ENCODE measurements around the gene PFKFB4. TPM values are rescaled to one million over a fixed set of nuclear protein-coding genes. Genes with fewer than 3 reads are reported as not detected.
"Not testable (repeated sequence)": the region's sequence is repeated elsewhere in the genome, so short reads cannot be mapped to it uniquely, and the experiment has no call there.

The PFKFB4 gene
- total RNA-seq, 1 donor from 2014 or later: 22.0 TPM

DNA sequence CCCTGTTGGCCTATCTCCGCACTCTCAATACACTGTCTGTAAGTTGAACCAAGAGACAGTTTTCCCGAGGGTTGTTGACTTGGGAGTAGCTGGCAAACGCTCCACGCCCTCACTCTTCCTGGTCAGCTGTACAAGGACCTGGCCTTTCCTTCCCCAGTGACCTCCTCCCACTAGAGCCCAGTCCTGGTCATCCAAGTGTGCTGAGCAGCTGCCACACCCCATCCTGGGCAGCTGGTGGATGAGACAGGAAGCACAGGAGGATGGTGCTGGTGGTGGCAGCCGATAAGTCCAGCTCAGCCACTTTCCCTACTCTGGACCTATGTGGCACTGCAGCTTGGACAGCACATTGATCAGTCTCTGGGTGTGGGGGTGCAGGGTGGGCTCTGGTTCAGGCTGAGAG lies 19.8 kb downstream of the PFKFB4 start:
- FAIRE-seq: no peak

DNA sequence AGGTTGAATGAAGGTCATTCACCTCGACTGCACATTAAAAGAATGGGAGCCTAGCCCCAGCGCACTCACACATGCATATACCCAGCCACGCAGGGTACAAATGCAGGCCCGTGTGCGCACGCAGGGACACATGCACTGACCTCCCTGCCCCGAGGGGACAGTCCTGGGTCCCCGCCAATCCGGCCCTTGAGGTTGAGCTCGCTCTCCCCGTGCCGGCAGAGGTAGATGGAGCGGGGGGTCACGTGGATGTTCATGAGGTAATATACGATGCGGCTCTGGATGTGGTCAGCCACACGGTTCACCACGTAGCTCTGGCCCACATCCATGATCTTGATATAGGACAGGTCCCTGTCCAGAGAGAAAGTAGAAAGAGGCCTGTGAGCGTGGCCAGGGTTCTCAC lies 20.5 kb downstream of the PFKFB4 start:
- DNase-seq (ENCODE audit: low spot score in 2 of 2) (no peak), FAIRE-seq (no peak)

More for the DNA sequence above, 19.8 kb downstream of the PFKFB4 start:
- DNase-seq (ENCODE audit: low spot score in 2 of 2): no peak

DNA sequence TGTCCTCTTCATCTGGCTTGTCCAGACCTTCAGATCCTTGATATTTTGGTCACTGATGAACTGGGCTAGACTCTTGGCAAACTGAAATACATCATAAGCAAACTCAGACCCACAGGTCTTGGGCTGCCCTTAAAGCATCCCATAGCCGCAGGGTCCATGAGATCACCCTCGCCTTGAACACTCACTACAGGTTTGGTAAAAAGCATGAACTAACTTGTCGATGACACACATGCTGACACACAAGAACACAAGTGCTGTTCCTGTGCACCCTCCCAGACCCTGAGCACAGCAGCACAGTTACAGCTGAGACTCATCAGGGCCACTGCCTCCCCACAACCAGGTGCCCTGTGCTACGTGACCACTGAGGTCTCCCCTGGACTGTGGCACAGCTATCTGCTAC lies 21.0 kb downstream of the PFKFB4 start:
- no peak for FAIRE-seq

DNA sequence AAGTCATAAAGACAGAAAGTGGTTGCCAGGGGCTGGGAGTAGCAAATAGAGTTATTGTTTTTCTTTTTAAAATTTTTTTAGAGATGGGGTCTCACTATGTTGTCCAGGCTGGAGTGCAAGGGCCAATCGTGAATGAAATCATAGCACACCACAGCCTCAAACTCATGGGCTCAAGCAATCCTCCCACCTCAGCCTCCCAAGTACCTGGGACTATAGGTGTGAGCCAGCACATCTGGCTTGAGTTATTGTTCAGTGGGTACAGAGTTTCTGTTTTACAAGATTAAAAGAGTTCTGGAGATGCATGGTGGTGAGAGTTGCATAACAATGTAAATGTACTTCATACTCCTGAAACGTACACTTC lies 23.6 kb downstream of the PFKFB4 start:
- DNase-seq (ENCODE audit: low spot score in 2 of 2) (no peak), FAIRE-seq (no peak)

More for the DNA sequence above, 21.0 kb downstream of the PFKFB4 start:
- no peak for DNase-seq (ENCODE audit: low spot score in 2 of 2)

DNA sequence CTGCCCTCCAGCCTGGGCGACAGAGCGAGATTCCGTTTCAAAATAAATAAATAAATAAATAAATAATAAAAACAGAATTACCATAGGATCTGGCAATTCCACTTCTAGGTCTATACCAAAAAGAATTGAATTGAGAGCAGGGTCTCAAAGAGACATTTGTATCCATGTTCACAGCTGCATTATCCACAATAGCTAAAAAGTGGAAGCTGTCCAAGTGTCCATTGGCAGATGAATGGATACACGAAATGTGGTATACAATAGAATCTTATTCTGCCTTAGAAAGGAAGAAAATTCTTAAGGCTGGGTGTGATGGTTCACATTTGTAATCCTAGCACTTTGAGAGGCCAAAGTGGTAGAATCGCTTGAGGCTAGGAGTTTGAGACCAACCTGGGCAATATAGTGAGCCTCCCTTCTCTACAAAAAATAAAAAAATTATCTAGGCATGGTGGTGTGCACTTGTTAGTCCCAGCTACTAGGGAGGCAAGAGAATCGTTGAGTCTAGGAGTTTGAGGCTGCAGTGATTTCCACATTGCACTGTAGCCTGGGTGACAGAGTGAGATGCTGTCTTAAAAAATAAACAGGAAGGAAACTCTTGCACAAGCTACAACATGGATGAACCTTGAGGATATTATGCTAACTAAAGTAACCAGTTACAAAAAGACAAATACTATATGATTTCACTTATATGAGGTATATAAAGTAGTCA lies 24.2 kb downstream of the PFKFB4 start:
- FAIRE-seq (peak; percentile 94), DNase-seq (ENCODE audit: low spot score in 2 of 2) (peak in 1 of 2 donors; percentile 32)

DNA sequence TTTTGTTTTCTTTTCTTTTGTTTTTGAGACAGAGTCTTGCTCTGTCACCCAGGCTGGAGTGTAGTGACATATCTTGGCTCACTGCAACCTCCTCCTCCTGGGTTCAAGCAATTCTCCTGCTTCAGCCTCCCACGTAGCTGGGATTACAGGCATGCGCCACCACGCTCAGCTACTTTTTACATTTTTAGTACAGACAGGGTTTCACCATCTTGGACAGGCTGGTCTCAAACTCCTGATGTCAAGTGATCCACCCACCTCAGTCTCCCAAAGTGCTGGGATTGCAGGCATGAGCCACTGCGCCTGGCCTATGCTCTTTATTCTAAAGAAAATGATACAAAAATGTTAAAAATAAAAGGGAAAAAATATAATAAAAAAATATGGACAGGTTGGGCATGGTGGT lies 25.9 kb downstream of the PFKFB4 start:
- not testable (repeated sequence) for DNase-seq (ENCODE audit: low spot score in 2 of 2); FAIRE-seq

DNA sequence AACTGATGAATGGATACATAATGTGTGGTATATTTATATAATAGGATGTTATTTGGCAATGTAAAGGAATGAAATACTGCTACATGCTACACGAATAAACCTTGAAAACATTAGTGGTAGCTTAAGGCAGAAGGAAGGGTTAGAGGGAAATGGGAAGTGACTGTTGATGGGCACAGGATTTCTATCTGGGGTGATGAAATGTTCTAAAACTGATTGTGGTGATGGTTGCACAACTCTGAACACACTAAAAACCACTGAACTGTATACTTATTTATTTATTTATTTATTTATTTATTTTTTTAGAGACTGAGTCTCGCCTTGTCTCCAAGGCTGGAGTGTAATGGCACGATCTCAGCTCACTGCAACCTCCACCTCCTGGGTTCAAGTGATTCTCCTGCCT lies 27.8 kb downstream of the PFKFB4 start:
- FAIRE-seq (no peak), DNase-seq (ENCODE audit: low spot score in 2 of 2) (no peak)

DNA sequence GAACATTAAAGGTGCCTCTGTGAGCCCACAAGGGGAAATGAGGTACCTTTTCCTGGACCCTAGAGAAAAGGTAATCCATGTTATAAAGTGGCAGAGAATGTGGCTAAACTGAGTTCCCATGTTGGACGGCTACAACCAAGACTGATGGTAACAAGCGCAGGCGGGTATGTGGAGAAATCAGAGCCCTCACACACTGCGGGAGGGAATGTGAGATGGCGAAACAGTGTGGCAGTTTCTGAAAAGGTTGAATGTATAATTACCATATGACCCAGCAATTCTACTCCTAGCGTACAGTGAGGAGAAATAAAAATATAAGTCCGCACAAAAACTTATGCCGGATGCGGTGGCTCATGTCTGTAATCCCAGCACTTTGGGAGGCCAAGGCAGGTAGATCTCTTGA lies 28.6 kb downstream of the PFKFB4 start:
- DNase-seq (ENCODE audit: low spot score in 2 of 2): no peak
- no peak for FAIRE-seq

DNA sequence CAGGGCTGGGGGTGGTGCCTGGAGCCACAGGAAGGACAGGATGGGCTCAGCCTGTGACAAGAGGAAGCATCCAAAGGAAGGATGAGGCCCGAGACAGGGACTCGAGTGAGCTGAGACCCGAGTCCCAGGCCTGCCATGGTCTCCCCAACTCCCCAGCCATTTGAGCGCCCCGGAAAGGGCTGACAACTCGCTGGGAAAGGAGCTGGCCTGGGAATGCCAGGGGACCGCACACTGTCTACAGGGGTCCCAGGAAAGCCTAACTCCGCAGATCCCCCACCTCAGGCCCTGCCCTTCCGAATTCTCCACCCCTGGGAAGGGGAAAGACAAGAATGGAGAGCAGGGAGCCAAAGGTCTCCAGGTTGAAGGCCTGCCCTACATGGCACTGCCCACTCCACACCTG lies 31.6 kb downstream of the PFKFB4 start:
- DNase-seq (ENCODE audit: low spot score in 2 of 2) (no peak), FAIRE-seq (no peak)

DNA sequence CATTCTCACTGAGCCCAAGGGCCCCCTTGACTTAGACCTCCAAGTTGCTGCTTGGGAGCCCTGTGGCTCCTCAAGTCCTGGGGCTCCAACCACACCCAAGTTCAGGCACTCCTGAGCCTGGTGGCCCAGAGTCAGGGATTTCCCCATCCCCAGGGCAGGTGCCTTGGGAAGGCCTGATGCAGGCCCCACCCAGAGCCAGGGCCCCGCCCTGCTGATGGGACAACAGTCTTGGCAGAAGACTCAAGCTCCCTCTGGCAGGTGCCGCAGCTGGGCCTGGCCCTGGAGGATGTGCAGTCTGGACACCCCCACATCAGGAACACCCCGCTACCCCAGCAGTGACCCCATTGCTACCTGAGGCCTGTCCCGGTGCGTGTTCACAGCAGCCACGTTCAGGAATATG lies 35.0 kb downstream of the PFKFB4 start:
- DNase-seq (ENCODE audit: low spot score in 2 of 2): no peak
- no peak for FAIRE-seq

DNA sequence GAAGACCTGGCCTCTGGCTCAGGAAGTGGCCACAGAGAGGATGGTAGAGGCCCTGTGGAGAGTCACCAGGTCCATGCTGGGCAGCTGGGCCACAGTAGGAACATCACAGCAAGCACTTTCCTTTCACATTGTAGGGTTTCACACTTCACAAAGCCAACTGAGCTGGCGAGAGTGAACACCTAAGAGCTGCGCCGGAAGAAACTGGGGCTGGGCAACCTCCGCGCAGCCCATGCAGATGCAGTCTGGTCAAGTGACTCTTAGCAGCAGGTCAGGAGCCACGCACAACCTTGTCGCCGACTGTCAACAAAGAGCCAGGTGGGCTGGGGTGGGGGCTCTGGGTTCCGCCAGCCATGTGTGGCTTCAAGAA lies 37.3 kb downstream of the PFKFB4 start:
- DNase-seq (ENCODE audit: low spot score in 2 of 2) (no peak), FAIRE-seq (no peak)

DNA sequence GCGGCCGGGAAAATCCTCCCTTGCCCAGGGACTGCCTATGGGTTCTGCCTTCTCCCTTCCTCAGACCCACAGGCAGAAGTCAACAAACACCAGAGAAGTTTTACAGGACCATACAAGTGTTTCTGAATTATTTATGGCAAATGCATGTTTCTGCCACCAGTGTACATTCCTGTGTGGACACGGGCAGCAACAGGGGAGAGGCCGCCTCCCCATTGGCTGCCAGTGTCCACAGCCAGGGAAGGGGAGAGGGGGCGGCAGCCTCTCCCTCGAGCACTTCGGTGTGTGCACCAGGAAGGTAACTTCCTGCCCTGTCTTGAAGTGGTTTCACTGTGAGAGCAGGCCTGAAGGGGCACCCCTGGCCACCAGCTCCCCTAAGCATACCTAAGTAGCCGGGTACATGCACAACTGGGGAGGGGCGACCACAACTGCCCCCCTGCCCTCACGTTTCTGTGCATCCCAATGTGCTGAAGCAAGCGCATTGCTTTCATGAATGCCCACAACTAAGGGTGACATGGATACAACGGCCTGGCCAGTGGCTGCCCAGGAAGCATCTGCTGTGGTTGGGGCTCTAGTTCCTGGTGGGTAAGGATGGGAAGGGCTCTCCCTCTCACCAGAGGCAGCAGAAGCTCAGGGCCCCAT lies 37.8 kb downstream of the PFKFB4 start:
- FAIRE-seq (no peak), DNase-seq (ENCODE audit: low spot score in 2 of 2) (no peak)

DNA sequence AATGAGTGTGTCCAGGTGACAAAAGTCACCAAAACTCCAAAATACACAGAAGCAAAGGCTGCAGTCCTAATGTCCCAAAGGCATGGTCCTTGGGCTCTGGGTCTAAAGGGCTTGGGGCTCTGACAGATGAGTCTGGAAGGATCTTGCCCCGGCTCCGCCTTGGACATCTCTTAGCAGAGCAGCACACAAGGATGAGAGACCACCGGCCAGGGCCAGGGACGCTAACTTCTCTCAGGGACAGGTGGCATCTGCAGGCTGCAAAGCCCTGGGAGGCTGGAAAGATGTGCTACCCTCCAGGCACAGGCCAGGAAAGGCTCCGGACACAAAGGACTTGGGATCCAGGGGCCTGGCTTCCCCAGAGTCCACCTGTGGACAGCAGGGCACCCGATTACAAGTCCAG lies 38.5 kb downstream of the PFKFB4 start:
- DNase-seq (ENCODE audit: low spot score in 2 of 2) (no peak), FAIRE-seq (no peak)

DNA sequence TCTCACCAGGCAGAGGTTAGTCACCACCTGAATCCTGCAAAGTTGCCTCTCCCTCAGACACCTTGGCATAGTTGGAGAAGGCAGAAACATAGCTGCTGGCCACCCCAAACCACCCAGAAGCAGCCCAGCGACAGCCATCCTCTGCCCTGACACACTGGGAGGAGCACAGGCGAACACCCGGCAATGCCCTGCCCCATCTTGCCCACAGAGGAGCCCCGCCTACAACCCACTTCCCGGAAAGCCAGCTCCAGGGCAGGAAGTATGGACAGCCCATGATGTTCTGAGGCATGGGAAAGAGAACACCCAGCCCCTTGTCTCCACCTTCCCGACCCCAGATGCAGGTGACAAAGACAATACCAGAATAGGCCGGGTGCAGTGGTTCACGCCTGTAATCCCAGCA lies 40.0 kb downstream of the PFKFB4 start:
- FAIRE-seq: no peak
- no peak for DNase-seq (ENCODE audit: low spot score in 2 of 2)

DNA sequence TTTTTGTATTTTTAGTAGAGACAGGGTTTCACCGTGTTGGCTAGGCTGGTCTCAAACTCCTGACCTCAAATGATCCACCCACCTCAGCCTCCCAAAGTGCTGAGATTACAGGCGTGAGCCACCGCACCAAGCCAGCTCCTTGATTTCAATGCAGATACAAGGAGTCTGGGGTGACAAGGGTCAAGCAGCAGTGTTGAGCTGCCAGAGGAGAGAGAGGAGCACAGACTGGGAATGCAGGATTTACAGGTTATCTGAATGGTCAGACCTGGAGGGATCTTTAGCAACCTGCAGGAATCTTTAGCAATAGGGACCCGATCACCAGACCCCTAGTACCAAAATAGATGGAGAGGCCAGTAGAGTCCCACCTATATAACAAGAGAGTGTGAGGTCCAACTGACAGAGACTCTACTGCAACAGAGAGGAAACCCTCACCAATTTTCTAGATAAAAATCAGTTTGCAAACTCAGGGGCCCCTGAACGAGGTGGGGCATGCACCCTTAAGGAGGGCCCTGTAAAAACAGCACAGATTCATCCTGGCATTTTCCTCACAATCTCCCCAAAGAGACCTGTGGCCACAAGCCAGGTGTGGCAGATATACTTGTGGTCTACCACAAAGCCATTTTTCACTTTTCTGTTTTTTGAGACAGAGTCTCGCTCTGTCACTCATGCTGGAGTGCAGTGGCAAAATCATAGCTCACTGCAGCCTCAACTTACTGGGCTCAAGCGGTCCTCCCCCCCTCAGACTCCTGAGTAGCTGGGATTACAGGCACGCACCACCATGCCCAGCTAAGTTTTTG lies 42.0 kb downstream of the PFKFB4 start:
- DNase-seq (ENCODE audit: low spot score in 2 of 2) (no peak), FAIRE-seq (no peak)

DNA sequence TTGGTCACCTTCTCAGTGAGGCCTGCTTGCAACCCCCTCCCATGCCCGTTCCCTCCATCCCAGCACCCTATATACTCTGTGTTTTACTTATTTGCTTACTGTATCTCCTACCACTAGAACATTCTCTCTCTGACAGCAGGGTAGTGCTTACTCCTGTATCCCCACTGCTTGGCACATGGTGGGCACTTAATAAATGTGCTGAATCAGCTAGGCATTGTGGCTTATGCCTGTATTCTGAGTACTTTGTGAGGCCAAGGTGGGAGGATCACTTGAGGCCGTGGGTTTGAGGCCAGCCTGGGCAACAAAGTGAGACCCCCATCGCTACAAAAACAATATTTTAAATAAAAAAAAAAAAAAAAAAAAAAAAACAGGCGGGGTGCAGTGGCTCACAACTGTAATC lies 45.1 kb downstream of the PFKFB4 start:
- no peak for FAIRE-seq

DNA sequence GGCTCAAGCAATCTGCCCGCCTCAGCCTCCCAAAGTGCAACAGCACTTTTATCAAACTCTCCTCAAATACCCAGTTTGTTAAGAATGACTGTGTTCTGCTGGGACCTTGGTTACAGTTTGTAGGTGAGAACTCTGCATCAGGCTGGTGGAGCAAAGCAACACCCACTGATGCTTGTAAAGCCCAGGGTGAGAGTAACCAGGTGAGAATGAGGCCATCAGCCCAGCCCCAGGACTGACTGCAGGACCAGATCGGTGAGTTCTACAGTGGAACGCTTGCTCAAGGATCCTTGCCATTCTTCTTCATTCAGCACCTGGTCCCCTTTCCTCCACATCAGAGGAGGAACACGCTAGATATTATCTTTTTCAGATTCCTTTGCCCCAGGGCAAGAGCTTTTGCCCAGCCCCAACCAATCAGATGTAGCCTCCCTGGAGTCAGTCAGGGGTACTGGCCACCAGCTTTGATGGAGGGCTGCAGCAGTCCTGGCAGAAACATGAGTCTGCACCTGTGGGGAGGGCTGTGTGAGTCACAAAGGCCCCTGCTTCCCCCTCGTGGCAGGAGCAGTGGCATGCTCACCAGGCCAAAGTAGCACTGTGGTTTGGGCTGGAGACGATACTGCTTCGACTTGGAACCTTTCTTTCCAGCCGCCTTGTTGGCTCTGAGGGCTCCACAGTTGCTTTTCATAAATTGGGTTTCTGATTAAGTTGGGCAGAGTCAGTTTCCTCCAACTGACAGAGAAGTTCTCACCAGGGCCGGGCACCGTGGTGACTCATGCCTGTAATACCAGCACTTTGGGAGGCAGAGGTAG lies 49.1 kb downstream of the PFKFB4 start:
- DNase-seq (ENCODE audit: low spot score in 2 of 2): peak; percentile 41 to 56
- no peak for FAIRE-seq

More for the DNA sequence above, 45.1 kb downstream of the PFKFB4 start:
- no peak for DNase-seq (ENCODE audit: low spot score in 2 of 2)

DNA sequence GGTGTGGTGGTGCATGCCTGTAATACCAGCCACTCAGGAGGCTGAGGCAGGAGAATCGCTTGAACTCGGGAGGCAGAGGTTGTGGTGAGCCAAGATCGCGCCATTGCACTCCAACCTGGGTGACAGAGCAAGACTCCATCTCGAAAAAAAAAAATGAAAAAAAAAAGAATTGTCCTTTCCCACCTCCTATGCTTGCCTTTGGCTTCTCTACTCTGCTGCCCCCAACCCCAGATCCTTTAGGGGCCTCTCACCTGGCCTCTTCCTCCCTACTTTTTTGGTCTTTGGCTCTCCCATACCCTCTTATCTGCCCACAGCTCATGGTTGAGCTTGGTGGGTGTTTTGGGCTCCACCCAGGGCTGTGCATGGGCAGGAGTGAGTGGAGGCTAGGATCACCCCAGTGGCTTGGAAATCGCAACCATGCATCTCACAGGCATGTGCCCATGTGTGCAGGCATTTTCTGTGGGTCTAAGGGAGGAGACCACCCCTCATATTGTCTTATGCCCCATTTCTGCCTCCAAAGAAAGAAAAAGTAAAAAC lies 50.6 kb downstream of the PFKFB4 start:
- FAIRE-seq: no peak
- no peak for DNase-seq (ENCODE audit: low spot score in 2 of 2)

DNA sequence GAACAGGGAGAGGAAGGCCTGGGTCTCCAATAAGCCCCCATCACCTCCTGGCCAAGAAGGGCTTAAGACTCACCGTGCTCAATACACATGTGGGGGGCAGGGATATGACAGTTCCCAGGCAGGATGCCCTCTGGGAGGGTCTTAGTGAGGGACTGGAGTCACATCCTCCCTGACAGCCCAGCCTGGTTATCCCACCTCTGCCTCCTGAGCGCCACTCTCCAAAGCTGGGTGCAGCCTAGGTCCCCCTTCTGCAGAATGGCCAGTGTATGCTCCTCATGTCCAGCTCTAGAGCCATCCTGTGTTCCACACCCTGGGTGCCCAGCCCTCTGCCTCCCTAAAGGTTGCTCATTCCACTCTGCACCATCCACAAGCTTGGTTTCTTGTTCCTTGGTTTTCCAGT lies 51.5 kb downstream of the PFKFB4 start:
- no peak for DNase-seq (ENCODE audit: low spot score in 2 of 2)
- no peak for FAIRE-seq
